LNCaP clone FGC (cell line): ENCODE measurements around the gene RBM3.

Source experiments
- DNase-seq: peaks from one replicate; pipeline ENCODE4 v3.0.0-alpha.2; 2011; ENCODE audit warnings: low read depth
- H3K4me3 ChIP-seq: 2 replicates; pipeline ENCODE4 v1.5.1; 2011; ENCODE audit warnings: mild to moderate bottlenecking, low read depth, low read length, control low read depth
- CTCF ChIP-seq: IDR thresholded peaks from 2 replicates; pipeline ENCODE4 v1.5.1; 2012; ENCODE audit warnings: mild to moderate bottlenecking; ENCODE audit not compliant: control insufficient read depth, insufficient read depth; ENCODE audit errors: extremely low read depth

The RBM3 gene

GRCh38 chrX:48559636-48560035 is 14.6 kb upstream of the RBM3 start:
- no peak overlapping the region for H3K4me3 ChIP-seq
- no peak for TF ChIP-seq CTCF
- no peak for DNase-seq

- no peak for DNase-seq
- no peak for TF ChIP-seq CTCF
- no peak overlapping the region for H3K4me3 ChIP-seq
Observed at GRCh38 chrX:48560056-48560455, 14.2 kb upstream of the RBM3 start.

GRCh38 chrX:48560681-48561080 is 13.6 kb upstream of the RBM3 start:
- DNase-seq: no peak
- no peak for TF ChIP-seq CTCF
- no peak overlapping the region for H3K4me3 ChIP-seq

GRCh38 chrX:48569958-48570357 is 4.3 kb upstream of the RBM3 start:
- no peak for DNase-seq
- no peak overlapping the region for H3K4me3 ChIP-seq
- no peak for TF ChIP-seq CTCF

GRCh38 chrX:48573690-48574269 is 504 bp upstream of the RBM3 start:
- TF ChIP-seq CTCF: no peak
- peak overlapping the region; percentile 91 for H3K4me3 ChIP-seq
- DNase-seq: no peak

- H3K4me3 ChIP-seq: peak overlapping the region; percentile 91
- TF ChIP-seq CTCF: no peak
Observed at GRCh38 chrX:48575642-48576041, 1.4 kb downstream of the RBM3 start.

GRCh38 chrX:48576108-48576507 is 1.8 kb downstream of the RBM3 start:
- peak overlapping the region; percentile 91 for H3K4me3 ChIP-seq
- no peak for DNase-seq
- TF ChIP-seq CTCF: no peak

More at GRCh38 chrX:48575642-48576041, 1.4 kb downstream of the RBM3 start:
- DNase-seq: no peak
